ENCODE measurements around the gene MOSPD3.

DNA sequence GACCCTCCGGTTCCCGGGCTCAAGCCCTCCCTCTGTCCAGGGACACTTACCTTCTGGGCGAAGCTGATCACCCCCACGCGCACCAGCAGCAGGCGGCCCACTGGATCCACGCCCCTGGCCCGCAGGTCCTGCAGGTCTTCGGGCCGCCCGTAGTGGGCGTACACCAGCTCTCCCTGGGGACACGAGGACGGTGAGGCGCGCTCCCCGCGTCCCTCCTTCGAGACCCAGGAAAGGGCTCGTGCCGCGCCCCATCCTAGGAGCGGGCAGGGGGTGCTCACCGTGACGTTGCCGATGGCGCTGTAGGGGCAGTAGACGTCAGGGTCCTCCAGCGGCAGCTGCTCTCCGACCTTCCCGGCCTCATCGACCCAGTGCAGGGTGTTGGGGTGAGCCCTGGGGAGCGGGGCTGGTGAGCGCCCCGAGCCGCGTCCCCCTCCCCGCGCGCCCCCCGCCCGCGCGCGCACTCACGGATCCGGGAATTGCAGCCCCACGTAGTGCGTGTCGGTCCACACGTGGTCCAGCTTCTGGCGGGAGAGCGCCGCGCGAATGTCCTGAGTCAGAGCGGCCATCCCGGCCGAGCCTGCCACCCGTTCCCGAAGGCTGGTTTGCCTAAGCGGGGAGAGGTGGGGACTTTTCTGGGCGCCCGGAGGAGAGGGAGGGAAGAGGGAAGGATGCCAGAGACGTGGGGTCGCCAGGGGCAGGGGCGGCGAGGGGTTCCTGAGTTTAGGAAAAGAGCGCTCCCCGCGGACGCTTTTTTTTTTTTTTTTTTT lies 20.8 kb downstream of the MOSPD3 start:
- TF ChIP-seq EZH2 (IDR thresholded peaks at IDR 0.05; ENCODE audit: borderline replicate concordance, insufficient read depth, low read length, poor library complexity, severe bottlenecking) (no peak), POLR2AphosphoS5 (IDR thresholded peaks at IDR 0.05) (no peak), TAF1 (IDR thresholded peaks at IDR 0.05; ENCODE audit: low read depth) (no peak), RAD21 (conservative IDR thresholded peaks at IDR 0.05) (no peak), SMC3 (conservative IDR thresholded peaks at IDR 0.05; ENCODE audit: poor library complexity) (no peak), EP300 (conservative IDR thresholded peaks at IDR 0.05; ENCODE audit: poor library complexity, severe bottlenecking) (no peak), MXI1 (conservative IDR thresholded peaks at IDR 0.05; ENCODE audit: poor library complexity, severe bottlenecking) (no peak)
- TF ChIP-seq, protein P1, sequence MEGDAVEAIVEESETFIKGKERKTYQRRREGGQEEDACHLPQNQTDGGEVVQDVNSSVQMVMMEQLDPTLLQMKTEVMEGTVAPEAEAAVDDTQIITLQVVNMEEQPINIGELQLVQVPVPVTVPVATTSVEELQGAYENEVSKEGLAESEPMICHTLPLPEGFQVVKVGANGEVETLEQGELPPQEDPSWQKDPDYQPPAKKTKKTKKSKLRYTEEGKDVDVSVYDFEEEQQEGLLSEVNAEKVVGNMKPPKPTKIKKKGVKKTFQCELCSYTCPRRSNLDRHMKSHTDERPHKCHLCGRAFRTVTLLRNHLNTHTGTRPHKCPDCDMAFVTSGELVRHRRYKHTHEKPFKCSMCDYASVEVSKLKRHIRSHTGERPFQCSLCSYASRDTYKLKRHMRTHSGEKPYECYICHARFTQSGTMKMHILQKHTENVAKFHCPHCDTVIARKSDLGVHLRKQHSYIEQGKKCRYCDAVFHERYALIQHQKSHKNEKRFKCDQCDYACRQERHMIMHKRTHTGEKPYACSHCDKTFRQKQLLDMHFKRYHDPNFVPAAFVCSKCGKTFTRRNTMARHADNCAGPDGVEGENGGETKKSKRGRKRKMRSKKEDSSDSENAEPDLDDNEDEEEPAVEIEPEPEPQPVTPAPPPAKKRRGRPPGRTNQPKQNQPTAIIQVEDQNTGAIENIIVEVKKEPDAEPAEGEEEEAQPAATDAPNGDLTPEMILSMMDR (IDR thresholded peaks at IDR 0.05; ENCODE audit: poor library complexity, severe bottlenecking) = peak; percentile 32
- TF ChIP-seq, protein P2, sequence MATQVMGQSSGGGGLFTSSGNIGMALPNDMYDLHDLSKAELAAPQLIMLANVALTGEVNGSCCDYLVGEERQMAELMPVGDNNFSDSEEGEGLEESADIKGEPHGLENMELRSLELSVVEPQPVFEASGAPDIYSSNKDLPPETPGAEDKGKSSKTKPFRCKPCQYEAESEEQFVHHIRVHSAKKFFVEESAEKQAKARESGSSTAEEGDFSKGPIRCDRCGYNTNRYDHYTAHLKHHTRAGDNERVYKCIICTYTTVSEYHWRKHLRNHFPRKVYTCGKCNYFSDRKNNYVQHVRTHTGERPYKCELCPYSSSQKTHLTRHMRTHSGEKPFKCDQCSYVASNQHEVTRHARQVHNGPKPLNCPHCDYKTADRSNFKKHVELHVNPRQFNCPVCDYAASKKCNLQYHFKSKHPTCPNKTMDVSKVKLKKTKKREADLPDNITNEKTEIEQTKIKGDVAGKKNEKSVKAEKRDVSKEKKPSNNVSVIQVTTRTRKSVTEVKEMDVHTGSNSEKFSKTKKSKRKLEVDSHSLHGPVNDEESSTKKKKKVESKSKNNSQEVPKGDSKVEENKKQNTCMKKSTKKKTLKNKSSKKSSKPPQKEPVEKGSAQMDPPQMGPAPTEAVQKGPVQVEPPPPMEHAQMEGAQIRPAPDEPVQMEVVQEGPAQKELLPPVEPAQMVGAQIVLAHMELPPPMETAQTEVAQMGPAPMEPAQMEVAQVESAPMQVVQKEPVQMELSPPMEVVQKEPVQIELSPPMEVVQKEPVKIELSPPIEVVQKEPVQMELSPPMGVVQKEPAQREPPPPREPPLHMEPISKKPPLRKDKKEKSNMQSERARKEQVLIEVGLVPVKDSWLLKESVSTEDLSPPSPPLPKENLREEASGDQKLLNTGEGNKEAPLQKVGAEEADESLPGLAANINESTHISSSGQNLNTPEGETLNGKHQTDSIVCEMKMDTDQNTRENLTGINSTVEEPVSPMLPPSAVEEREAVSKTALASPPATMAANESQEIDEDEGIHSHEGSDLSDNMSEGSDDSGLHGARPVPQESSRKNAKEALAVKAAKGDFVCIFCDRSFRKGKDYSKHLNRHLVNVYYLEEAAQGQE (IDR thresholded peaks at IDR 0.05; ENCODE audit: borderline replicate concordance) = no peak
